ENCODE data around the gene LY6G6F.

DNA sequence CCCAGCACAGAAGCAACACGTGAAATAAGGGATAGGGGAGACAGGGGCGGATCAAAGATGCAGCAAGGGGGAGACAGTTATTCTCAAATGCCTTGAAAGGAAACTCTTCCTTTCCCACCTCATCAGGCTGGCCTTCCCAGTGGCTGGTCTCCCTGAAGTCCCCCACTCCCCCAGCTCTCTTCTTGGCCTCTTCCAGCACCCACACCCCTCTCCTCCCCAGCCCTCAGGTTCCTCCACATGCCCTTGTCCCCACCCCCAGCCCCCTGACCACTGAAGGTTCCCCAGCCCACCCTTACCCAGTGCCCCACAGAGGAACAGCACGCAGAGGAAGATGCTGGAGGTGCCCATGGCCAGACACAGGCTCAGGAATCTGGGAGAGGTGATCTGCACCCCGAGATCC lies 6.8 kb downstream of the LY6G6F start:
- TF ChIP-seq CTCF (CRISPR knock-in tag; IDR thresholded peaks at IDR 0.05), result no peak
- TF ChIP-seq, protein P1, sequence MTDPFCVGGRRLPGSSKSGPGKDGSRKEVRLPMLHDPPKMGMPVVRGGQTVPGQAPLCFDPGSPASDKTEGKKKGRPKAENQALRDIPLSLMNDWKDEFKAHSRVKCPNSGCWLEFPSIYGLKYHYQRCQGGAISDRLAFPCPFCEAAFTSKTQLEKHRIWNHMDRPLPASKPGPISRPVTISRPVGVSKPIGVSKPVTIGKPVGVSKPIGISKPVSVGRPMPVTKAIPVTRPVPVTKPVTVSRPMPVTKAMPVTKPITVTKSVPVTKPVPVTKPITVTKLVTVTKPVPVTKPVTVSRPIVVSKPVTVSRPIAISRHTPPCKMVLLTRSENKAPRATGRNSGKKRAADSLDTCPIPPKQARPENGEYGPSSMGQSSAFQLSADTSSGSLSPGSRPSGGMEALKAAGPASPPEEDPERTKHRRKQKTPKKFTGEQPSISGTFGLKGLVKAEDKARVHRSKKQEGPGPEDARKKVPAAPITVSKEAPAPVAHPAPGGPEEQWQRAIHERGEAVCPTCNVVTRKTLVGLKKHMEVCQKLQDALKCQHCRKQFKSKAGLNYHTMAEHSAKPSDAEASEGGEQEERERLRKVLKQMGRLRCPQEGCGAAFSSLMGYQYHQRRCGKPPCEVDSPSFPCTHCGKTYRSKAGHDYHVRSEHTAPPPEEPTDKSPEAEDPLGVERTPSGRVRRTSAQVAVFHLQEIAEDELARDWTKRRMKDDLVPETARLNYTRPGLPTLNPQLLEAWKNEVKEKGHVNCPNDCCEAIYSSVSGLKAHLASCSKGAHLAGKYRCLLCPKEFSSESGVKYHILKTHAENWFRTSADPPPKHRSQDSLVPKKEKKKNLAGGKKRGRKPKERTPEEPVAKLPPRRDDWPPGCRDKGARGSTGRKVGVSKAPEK (CRISPR knock-in tag; IDR thresholded peaks at IDR 0.05; ENCODE audit: borderline replicate concordance), result no peak
